ENCODE data around the gene P3H1. TPM values are rescaled to one million over a fixed set of nuclear protein-coding genes. Genes with fewer than 3 reads are reported as not detected.

P3H1 gene
- total RNA-seq (2014; rRNA removed; shearing (Covaris generic)), result 67.1 and 75.1 TPM in 2 replicates
- polyA plus RNA-seq (2016; fragmentation: Nextera tagmentation; extraction: Ambion mirVana), result 50.5 and 51.1 TPM in 2 replicates
- long read RNA-seq, transcript P3H1-202 (15 exons, 2,585 nt), result major isoform, 23 of 32 reads
- long read RNA-seq, partial matches to known transcripts, result 3 of 32 reads
- long read RNA-seq, other reads (novel, unspliced or antisense), result 3 of 32 reads

GRCh38 chr1:42766741-42767509, at the start of gene P3H1, which contains the start of gene C1orf50:
Gene P3H1, minus strand, starts transcription at chr1:42767028. Its CDS starts 57 bp downstream, at chr1:42766971.
Gene C1orf50, plus strand, starts transcription at chr1:42767249. Its CDS starts 63 bp downstream, at chr1:42767312.
- peak; percentile 100 for DNase-seq (ENCODE audit: low spot score)
- Mint-ChIP-seq H3K36me3 (ENCODE audit: low read depth) (peaks cover 27% of the 10 kb centered on the region), H3K27ac (peak within 1 kb of the TSS; percentile 84), H3K9me3 (no peaks in the 10 kb centered on the region), H3K27me3 (ENCODE audit: insufficient read depth, low read depth, poor library complexity) (peaks cover 13% of the 10 kb centered on the region), H3K4me1 (peaks cover 10% of the 10 kb centered on the region), H3K4me3 (no peak within 1 kb of the TSS; the same call in 2 of the 3 replicates)
- no peaks in the 10 kb centered on the region; the same call in 1 of the 2 replicates for H4K20me1 ChIP-seq (replicated peaks; ENCODE audit: insufficient read depth)
- peak within 1 kb of the TSS; percentile 83 for H3K4me2 ChIP-seq
- H3K4me3 ChIP-seq, result peak within 1 kb of the TSS; percentile 92
- no peaks in the 10 kb centered on the region for H3K27me3 ChIP-seq (ENCODE audit: insufficient read depth)
- no peaks in the 10 kb centered on the region for H3K9me2 ChIP-seq (ENCODE audit: insufficient read depth)
- TF ChIP-seq CREB1 (CRISPR knock-in tag; IDR thresholded peaks at IDR 0.05; ENCODE audit: low read depth) (no peak; the same call in 1 of the 2 replicates), POLR2AphosphoS5 (IDR thresholded peaks at IDR 0.05; ENCODE audit: low read depth) (peak; percentile 92)
- ATAC-seq, result peak; percentile 86
- H3K4me1 ChIP-seq (ENCODE audit: insufficient read depth), result peaks cover 24% of the 10 kb centered on the region
- H2AFZ ChIP-seq, result peak within 1 kb of the TSS; percentile 85
- no peaks in the 10 kb centered on the region; the same call in 1 of the 2 replicates for H3K36me3 ChIP-seq (ENCODE audit: insufficient read depth)
- H3F3A ChIP-seq (replicated peaks; ENCODE audit: low read depth), result no peaks in the 10 kb centered on the region
- H3K79me2 ChIP-seq (replicated peaks; ENCODE audit: insufficient read depth), result peaks cover 72% of the 10 kb centered on the region
- no peak within 1 kb of the TSS for H3K27ac ChIP-seq (ENCODE audit: low read depth)

GRCh38 chr1:42815941-42816584, 49.2 kb upstream of the P3H1 start:
- DNase-seq (ENCODE audit: low spot score) (no peak), ATAC-seq (peak; percentile 50)
- H2AFZ ChIP-seq, result peak overlapping the region; percentile 95
- Mint-ChIP-seq H3K4me3 (peak overlapping the region; percentile 83), H3K27me3 (ENCODE audit: insufficient read depth, low read depth, poor library complexity) (no peaks in the 10 kb centered on the region), H3K9me3 (no peaks in the 10 kb centered on the region), H3K4me1 (peaks cover 14% of the 10 kb centered on the region), H3K27ac (peak overlapping the region; percentile 85), H3K36me3 (ENCODE audit: low read depth) (peaks cover 4% of the 10 kb centered on the region; the same call in 2 of the 3 replicates)
- H3K79me2 ChIP-seq (replicated peaks; ENCODE audit: insufficient read depth), result no peaks in the 10 kb centered on the region; the same call in 1 of the 2 replicates
- no peaks in the 10 kb centered on the region for H4K20me1 ChIP-seq (replicated peaks; ENCODE audit: insufficient read depth)
- H3K4me1 ChIP-seq (ENCODE audit: insufficient read depth), result peaks cover 17% of the 10 kb centered on the region
- H3K4me3 ChIP-seq, result peak overlapping the region; percentile 84
- H3K36me3 ChIP-seq (ENCODE audit: insufficient read depth), result no peaks in the 10 kb centered on the region; the same call in 1 of the 2 replicates
- peaks cover 6% of the 10 kb centered on the region for H3F3A ChIP-seq (replicated peaks; ENCODE audit: low read depth)
- peak overlapping the region; percentile 88 for H3K27ac ChIP-seq (ENCODE audit: low read depth)
- H3K4me2 ChIP-seq, result peak overlapping the region; percentile 71
- H3K9me2 ChIP-seq (ENCODE audit: insufficient read depth), result no peaks in the 10 kb centered on the region
- no peaks in the 10 kb centered on the region for H3K27me3 ChIP-seq (ENCODE audit: insufficient read depth)
- TF ChIP-seq POLR2AphosphoS5 (IDR thresholded peaks at IDR 0.05; ENCODE audit: low read depth) (no peak), ZNF331 (CRISPR knock-in tag; IDR thresholded peaks at IDR 0.05; ENCODE audit: low read depth) (no peak), CREB1 (CRISPR knock-in tag; IDR thresholded peaks at IDR 0.05; ENCODE audit: low read depth) (no peak), ZNF462 (CRISPR knock-in tag; IDR thresholded peaks at IDR 0.05) (no peak), ETS1 (IDR thresholded peaks at IDR 0.05) (no peak), ZNF114 (CRISPR knock-in tag; IDR thresholded peaks at IDR 0.05) (no peak), JUNB (IDR thresholded peaks at IDR 0.05; ENCODE audit: unreplicated experiment) (no peak), CTCF (conservative IDR thresholded peaks at IDR 0.05; ENCODE audit: low read depth in 2 of 2) (no peak), STAT1 (IDR thresholded peaks at IDR 0.05; ENCODE audit: unreplicated experiment) (no peak)
